Transverse colon (tissue), 3 donors: ENCODE data around the gene MUSTN1.

ENCODE experiments used
- EP300 ChIP-seq: sonication (generic); formaldehyde crosslinking; IDR thresholded peaks from one replicate; pipeline ENCODE4 v1.6.1; 2017; ENCODE audit warnings: antibody characterized with exemption, low read depth
- POLR2A ChIP-seq: fragments of 450-650 bp; IDR thresholded peaks from one replicate; pipeline ENCODE4 v1.6.1; 2016; ENCODE audit warnings: antibody characterized with exemption, mild to moderate bottlenecking, moderate library complexity
- POLR2AphosphoS5 ChIP-seq, 3 donors: sonication (generic); formaldehyde crosslinking; IDR thresholded peaks; one replicate each; pipeline ENCODE4 v1.6.1; 2016; ENCODE audit warnings: antibody characterized with exemption in 3 of 3

- TF ChIP-seq POLR2A (no peak), EP300 (no peak), POLR2AphosphoS5 (IDR thresholded peaks at IDR 0.05) (no peak)
These were observed 1.6 kb downstream of the MUSTN1 start for GRCh38 chr3:52833202-52833601.
